Ovary (tissue), 9 donors: ENCODE results near the gene ROCK1. TPM values are rescaled to one million over a fixed set of nuclear protein-coding genes. Genes with fewer than 3 reads are reported as not detected.

Experiments used
- DNase-seq, 5 donors: peaks; one replicate each; pipeline ENCODE4 v3.0.0-alpha.2; 2019 to 2020
- H3K27ac ChIP-seq, 2 donors: fragments of 200-600 bp; one replicate each; pipeline versions ENCODE4 v1.5.1 to v1.8.0; 2019 to 2022
- H3K27me3 ChIP-seq: fragments of 200-600 bp; one replicate; pipeline ENCODE4 v1.8.0; 2022
- H3K36me3 ChIP-seq: fragments of 200-600 bp; sonication (generic); one replicate; pipeline ENCODE4 v1.5.1; 2019
- H3K4me1 ChIP-seq: one replicate; pipeline ENCODE4 v1.8.1; 2013; ENCODE audit warnings: mild to moderate bottlenecking, moderate library complexity; ENCODE audit not compliant: insufficient read depth
- H3K4me3 ChIP-seq: fragments of 200-600 bp; sonication (generic); one replicate; pipeline ENCODE4 v1.5.1; 2017
- H3K9me3 ChIP-seq, 2 donors: fragments of 200-600 bp in 1 of 2; sonication (generic) in 1 of 2; one replicate each; pipeline versions ENCODE4 v1.5.1 to v1.8.1; 2013 to 2019; ENCODE audit warnings: mild to moderate bottlenecking in 1 of 2, moderate library complexity in 1 of 2
- CTCF ChIP-seq, 3 donors: fragments of 450-650 bp in 2 of 3; fragments of 200-600 bp in 1 of 3; IDR thresholded peaks; one replicate each; pipeline versions ENCODE4 v1.5.1 to v1.8.0; 2016 to 2022; ENCODE audit warnings: antibody characterized with exemption in 3 of 3, mild to moderate bottlenecking in 1 of 3
- EP300 ChIP-seq: sonication (generic); formaldehyde crosslinking; IDR thresholded peaks from one replicate; pipeline ENCODE4 v1.6.1; 2017; ENCODE audit warnings: antibody characterized with exemption
- POLR2A ChIP-seq: fragments of 450-650 bp; IDR thresholded peaks from one replicate; pipeline ENCODE4 v1.6.1; 2017; ENCODE audit warnings: antibody characterized with exemption, mild to moderate bottlenecking, moderate library complexity
- WGBS, 3 donors: extraction: QIAGEN DNeasy Blood & Tissue Kit in 1 of 3; methylation state at CpG; one replicate each; pipeline versions ENCODE4 v1.1.5 to v1.1.7; 2013 to 2017; 5-methylcytosine and 5-hydroxymethylcytosine counted together
- intact Hi-C, 4 donors: fragments of 100-400 bp; cut with DNase I; formaldehyde crosslinking; loops; one replicate each; pipeline versions ENCODE4 v1.11.0 to v1.15.1; 2022 to 2023
- polyA plus RNA-seq, 2 donors: library from polyadenylated mRNA; stranded (reverse); fragments of 200-250 nt in 1 of 2; fragments of 350-450 nt in 1 of 2; fragmentation: Illumina TruSeq in 1 of 2; extraction: RNeasy Lipid Tissue Mini Kit (QIAGEN cat#74804) in 1 of 2; gene quantifications; one replicate each; pipeline ENCODE4 v1.2.3, GENCODE V29; 2013 to 2014
- total RNA-seq, 7 donors: library from RNA; depleted of rRNA in 2 of 7; stranded (reverse); fragments of >200 nt in 2 of 7; fragmentation: NEBNext Ultra II Directional in 3 of 7; extraction: Animal tissue kit (Norgen Biotek cat#: 25700) in 3 of 7; gene quantifications; one replicate each; pipeline versions ENCODE4 v1.1.0 to v1.2.4, GENCODE V29; 2016 to 2023
- donor health status: DM: no; HTN: no; CAD: no; lungs with moderate emphysema.
- donor health status: DM: no; HTN: no; CAD: no.
- donor health status: Bipolar disorder and iron deficiency.
- donor health status: DM: yes; HTN: yes; CAD: no.
- donor health status: DM: no; HTN: no; CAD: no.
- donor health status: DM: yes; HTN: yes; CAD: no.

ROCK1 gene
- total and polyA plus RNA-seq, 9 donors = 18.3 to 47.7 (median 43.0) TPM

GRCh38 chr18:21004726-21005125 is 106.9 kb downstream of the ROCK1 start:
- intact Hi-C loops = no loop called here
- no peaks in the 10 kb centered on the region for H3K27me3 ChIP-seq
- TF ChIP-seq CTCF (IDR thresholded peaks at IDR 0.05) (no peak), EP300 (no peak), POLR2A (no peak)
- peak overlapping the region in 1 of 2 donors; percentile 33 for H3K27ac ChIP-seq
- H3K4me1 ChIP-seq = peaks cover 4% of the 10 kb centered on the region
- H3K36me3 ChIP-seq = no peaks in the 10 kb centered on the region
- no peak overlapping the region for H3K4me3 ChIP-seq
- DNase-seq = peak in 1 of 5 donors; percentile 45
- H3K9me3 ChIP-seq = no peaks in the 10 kb centered on the region

GRCh38 chr18:21000667-21001066 is 110.9 kb downstream of the ROCK1 start:
- intact Hi-C loops = no loop called here
- no peaks in the 10 kb centered on the region for H3K27me3 ChIP-seq
- DNase-seq = no peak
- no peak for TF ChIP-seq POLR2A
- no peak for TF ChIP-seq EP300
- no peak for TF ChIP-seq CTCF (IDR thresholded peaks at IDR 0.05)
- no peaks in the 10 kb centered on the region for H3K36me3 ChIP-seq
- H3K4me3 ChIP-seq = no peak overlapping the region
- H3K27ac ChIP-seq = no peak overlapping the region
- H3K4me1 ChIP-seq = peaks cover 3% of the 10 kb centered on the region
- H3K9me3 ChIP-seq = no peaks in the 10 kb centered on the region

GRCh38 chr18:20997371-20997770 is 114.2 kb downstream of the ROCK1 start:
- Histone ChIP-seq H3K4me3 (no peak overlapping the region), H3K27me3 (no peaks in the 10 kb centered on the region), H3K36me3 (no peaks in the 10 kb centered on the region), H3K9me3 (no peaks in the 10 kb centered on the region), H3K4me1 (no peaks in the 10 kb centered on the region), H3K27ac (no peak overlapping the region)
- intact Hi-C loops = no loop called here
- no peak for DNase-seq
- no peak for TF ChIP-seq CTCF (IDR thresholded peaks at IDR 0.05)
- no peak for TF ChIP-seq EP300
- TF ChIP-seq POLR2A = no peak

GRCh38 chr18:20996418-20996817 is 115.2 kb downstream of the ROCK1 start:
- 83 to 89% (median 87%) methylated on average over 1 of the region's 1 CpG for WGBS, 3 donors

More at GRCh38 chr18:20996418-20996817, 115.2 kb downstream of the ROCK1 start:
- H3K27me3 ChIP-seq = no peaks in the 10 kb centered on the region
- H3K36me3 ChIP-seq = no peaks in the 10 kb centered on the region
- H3K4me3 ChIP-seq = no peak overlapping the region
- DNase-seq = no peak
- intact Hi-C loops = no loop called here
- H3K4me1 ChIP-seq = no peaks in the 10 kb centered on the region
- no peak for TF ChIP-seq CTCF (IDR thresholded peaks at IDR 0.05)
- TF ChIP-seq POLR2A = no peak
- TF ChIP-seq EP300 = no peak
- no peak overlapping the region for H3K27ac ChIP-seq
- H3K9me3 ChIP-seq = no peaks in the 10 kb centered on the region
